ENCODE data around the gene CD6. TPM values are rescaled to one million over a fixed set of nuclear protein-coding genes. Genes with fewer than 3 reads are reported as not detected.

Gene CD6
- total RNA-seq, 1 experiment from 2014 or later, result 0.53 TPM

DNA sequence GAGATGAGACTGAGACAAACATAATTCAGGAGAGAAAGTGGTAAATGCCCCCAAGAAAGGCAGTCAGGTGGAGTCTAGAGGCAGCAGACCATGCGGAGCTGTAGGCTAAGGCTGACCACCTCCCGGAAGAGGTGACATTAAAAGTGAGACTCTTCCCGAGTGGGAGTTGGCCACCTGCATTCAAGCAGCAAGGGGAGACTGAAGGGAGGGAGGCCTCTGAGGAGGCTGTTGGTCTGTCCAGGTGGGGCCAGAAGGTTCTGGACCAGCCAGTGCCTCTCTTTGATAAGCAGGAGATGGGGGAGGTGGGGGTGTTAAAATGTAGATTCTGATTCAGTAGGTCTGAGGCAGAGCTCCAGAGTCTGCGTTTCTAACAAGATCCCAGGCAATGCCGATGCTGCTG lies 37.5 kb downstream of the CD6 start:
- no peak for DNase-seq (ENCODE audit: low spot score)

DNA sequence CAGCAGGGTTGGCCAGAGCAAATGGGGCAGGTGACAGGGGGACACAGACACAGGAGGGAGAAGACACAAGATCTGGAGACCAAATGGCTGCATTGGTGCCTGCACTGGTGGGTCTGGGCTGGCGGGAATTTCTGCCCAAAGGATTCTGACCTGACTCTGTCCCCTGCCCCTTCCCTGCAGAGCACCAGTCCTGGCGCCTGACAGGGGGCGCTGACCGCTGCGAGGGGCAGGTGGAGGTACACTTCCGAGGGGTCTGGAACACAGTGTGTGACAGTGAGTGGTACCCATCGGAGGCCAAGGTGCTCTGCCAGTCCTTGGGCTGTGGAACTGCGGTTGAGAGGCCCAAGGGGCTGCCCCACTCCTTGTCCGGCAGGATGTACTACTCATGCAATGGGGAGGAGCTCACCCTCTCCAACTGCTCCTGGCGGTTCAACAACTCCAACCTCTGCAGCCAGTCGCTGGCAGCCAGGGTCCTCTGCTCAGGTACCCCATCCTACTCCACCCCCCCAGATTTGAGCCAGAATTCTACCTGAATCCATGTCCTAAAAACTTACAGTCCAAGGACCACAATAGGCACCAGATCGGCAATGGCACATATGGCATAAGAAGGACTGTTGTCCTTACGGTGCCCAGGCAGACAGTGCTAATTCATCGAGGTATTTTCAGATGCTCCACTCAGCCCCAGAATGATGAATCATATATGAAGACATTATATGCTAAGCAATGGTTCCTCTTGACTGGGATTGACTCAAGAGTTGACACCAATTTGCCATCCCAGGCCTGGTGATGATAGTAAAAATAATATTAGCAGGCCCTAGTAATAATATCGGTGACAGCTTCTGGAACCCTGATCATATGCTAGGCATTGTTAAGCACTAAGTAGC lies 38.2 kb downstream of the CD6 start:
- DNase-seq (ENCODE audit: low spot score), result no peak

DNA sequence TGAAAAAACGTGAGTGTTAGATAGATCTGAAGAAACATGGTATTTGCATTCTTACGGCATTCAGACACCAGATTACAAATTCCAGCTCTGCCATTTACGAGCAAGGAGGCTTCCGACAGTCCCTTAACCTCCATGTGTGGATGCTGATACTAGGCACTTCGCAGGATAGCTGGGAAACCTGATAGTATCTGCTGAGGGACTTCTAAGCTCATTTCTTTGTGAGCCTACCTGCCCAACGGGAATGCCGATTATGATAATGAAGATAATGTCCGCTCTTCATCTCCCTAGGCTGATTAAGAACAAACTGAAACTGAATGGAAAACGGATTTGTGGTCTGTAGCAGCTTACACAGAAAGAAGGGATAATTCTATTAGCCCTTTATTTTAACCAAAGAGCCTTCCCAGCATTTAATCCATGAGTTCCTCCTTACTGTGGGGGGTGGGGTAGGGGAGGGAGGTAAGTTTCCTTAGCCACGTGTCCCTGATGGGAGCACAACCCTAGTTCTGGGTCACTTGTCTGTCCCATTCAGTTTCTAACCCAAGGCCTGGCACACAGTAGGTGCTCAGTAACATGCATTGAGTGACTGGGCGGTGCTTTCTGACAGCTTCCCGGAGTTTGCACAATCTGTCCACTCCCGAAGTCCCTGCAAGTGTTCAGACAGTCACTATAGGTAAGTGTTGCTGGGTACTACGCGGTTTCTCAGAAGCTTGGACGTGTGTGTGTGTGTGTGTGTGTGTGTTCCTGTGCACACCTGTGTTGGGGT lies 39.2 kb downstream of the CD6 start:
- DNase-seq (ENCODE audit: low spot score), result no peak

DNA sequence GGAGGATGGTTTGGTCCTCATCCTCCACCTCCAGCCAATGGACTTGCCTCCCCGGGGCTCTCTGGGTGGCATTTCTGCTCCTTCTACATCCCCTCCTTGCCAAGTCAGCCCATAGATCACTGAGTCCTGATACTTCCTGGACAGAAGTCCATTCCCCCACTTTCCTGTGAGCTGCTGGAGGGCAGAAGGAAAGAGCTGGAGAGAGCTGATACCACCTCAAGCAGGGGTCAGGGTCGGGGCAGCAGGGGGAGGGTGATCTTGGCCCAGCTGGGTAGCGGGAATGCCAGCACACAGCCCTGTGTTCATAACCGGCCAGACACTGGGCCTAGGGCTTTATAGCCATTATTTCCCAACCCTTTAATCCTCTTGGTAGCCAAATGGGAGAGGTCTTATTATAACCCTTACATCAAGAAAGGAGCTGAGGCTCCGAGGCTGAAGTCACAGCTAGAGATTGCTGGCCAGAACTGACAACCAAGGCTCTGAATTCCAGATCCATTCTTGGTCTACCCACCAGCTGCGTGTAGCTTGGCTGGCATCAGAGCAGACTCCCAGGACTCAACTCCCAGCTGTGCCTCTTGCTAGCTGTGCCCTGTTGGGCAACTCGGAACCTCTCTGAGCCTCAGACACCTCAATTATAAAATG lies 39.9 kb downstream of the CD6 start:
- no peak for DNase-seq (ENCODE audit: low spot score)

DNA sequence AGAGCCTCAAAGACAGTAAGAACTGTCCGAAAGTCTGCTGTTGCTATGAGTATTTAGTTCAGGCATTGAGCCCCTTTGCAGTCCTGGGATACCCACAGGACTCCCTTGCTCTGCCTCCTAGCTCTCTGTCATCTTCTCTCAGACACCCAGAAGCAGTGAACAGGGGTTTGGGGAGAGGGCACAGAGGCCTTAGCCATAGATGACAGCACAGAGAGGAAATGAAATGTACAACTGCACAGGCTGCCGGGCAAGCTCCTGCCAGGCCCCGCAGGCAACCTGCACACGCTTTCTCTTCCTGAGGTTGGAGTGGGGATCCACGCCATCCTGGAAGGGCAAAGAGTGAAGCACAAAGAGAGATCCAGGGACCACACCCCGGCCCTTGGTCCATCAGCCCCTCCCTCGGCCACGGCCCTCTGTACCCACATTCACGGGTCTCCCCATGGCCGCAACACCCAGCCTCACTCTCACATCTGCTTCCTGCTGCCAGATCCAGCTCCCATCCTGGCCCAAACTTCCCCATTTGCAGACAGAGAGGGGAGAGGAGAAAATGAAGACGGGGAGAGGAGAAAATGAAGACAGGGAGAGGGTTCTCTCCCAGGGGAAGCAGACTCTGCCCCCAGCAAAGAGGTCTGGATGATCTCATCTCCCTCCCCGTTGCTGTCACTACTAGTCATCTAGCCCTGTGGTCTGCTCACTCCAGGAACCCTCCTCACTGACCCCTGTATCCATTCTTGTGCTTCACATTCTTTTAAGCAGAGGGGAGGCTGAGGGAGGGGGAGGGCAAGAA lies 40.7 kb downstream of the CD6 start:
- DNase-seq (ENCODE audit: low spot score), result no peak

DNA sequence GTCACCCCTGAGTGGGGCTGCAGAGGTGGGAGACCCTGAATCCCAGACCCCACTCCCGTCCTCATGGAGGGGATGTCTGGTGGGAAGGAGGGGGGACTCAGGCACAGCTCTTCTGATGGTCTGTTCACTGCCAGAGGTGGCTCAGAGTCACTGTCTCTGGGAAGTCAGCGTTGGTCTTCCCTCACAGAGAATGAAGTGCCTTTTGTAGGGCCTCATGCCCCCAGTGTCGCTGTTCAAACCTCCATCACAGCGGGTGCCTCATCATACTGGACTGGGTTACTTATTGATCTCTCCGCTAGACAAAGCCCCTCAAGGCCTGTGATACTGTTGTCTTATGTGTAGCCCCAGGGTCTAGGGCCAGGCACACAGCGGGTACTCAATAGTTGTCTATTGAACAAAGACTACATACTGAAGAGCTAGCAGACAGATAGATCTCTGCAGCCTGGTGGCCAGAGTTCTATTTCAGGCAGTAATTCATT lies 41.3 kb downstream of the CD6 start:
- DNase-seq (ENCODE audit: low spot score), result no peak

DNA sequence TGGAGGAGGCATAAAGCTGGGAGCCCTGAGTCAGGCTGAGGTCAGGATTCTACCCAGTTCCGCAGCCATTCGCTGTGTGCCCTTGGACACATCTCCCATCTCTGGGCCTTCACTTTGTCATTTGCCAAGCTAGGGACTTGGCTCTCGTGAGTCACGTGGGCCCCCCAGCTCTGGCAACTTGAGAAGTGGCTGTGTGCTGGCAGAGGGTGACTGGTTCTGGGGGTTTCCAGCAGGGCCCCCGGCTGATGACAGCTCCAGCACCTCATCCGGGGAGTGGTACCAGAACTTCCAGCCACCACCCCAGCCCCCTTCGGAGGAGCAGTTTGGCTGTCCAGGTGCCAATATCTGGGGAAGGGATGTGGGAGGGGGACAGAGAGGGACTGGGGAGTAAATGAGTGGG lies 46.6 kb downstream of the CD6 start:
- DNase-seq (ENCODE audit: low spot score), result no peak

DNA sequence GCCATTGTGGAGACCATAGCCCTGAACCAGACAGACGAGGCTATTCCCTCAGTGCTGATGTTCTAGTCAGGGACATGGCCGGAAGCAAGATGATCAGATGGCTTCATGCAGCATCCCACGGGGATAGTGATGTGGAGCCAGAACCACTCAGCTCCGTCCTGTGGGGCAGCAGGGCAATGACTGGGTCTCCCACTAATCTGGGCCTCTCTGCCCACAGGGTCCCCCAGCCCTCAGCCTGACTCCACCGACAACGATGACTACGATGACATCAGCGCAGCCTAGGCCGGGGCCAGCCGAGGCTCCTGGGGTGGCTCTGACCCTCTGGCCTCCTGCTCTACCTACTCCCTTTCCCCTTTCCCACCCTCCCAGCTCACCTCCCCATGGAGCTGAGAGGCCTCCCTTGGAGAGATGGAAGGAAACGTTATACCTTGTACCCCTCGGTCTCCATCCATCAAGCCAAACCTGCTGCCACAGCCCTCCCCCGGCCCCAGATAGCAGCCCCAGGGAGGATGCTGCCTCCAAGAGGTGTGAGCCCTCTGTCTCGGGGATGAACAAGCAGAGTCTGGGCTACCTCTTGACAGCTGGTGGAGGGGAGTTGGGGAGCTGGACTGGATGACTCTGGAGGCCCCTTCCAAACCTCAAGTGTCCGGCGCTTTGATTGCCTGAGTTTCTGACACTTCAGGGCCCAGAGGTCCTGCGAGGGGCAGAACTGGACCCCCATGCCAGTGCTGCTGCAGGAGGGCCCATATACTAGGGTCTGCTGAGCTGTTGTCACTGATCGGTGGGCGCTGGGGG lies 47.8 kb downstream of the CD6 start:
- DNase-seq (ENCODE audit: low spot score), result no peak

DNA sequence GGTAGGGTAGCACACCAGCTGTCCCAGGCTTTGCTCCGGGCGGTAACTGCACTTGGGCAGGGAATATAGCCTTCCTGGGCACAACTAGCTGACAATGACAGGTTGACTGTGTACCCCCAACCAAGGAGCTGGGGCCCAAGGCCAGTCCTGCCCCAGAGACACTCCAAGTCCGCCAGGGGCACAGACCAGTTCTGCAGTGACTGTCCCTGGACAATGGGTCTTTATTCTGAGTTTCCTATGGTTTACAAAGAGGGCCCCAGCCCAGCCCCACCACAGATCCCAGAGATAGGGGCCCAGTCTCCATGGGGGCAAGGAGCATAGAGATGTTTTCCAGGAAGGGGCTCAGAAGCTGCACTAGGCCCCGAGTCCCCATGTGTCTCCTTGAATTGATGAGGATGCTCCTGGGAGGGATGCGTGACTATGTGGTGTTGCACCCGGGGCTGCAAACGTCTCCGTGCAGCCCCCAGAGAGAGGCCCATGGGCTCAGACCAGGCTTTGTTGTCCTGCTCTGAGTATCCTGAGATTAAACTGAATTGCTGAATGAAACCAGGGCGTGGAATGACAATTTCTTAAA lies 48.4 kb downstream of the CD6 start:
- no peak for DNase-seq (ENCODE audit: low spot score)

DNA sequence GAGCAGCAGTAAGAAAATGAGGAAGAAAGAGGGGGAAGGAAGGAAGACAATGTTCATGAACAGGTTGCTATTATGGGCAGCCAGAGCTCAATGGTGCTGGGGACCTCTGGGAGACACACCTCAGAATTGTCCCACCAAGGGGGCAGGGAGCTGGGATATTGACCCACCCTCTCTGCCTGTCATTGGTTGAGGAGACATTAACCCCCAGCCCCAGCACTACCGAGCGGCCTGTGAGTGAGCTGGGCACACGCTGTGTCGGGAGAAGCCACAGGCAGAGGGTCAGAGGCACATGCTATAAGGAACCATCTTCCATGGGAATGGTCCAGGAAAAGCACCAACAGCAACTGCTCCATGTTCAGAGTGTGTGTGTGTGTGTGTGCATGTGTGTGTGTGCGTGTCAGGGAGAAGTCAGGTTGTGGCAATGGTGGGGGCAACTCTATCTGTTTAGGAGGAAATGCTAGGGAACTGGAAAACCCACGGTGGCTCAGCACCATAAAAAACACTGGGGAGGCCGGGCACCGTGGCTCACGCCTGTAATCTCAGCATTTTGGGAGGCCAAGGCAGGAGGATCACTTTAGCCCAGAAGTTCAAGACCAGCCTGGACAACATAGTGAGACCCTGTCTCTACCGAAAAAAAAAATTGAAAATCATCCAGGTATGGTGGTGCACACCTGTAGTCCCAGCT lies 49.2 kb downstream of the CD6 start:
- no peak for DNase-seq (ENCODE audit: low spot score)

DNA sequence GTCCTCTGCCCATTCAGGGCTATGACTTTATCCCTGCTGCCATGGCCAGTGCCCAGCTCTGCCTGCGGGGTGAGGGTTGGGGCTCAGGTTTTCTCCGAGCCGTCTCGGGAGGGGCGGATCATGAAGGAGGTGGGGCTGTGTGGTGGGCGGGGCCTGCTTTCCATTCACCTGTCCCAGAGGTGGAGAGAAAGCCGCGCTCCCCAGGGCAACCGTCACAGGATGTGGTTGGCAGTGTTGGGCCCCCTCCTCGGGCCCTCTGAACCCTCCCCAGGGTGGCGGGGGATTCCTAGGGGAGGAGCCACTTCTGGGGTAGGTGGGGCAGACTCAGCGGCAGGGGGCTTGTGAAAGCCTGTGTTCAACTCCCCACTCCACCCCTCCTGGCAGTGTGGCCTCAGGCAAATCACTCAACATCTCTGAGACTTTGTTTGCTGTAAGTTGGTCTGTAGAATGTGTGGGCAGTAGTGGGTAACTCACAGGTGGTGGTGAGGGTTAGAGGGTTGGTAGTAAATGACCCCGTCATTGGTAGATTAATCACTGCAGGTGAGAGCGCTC lies 50.3 kb downstream of the CD6 start:
- DNase-seq (ENCODE audit: low spot score), result peak; percentile 63

DNA sequence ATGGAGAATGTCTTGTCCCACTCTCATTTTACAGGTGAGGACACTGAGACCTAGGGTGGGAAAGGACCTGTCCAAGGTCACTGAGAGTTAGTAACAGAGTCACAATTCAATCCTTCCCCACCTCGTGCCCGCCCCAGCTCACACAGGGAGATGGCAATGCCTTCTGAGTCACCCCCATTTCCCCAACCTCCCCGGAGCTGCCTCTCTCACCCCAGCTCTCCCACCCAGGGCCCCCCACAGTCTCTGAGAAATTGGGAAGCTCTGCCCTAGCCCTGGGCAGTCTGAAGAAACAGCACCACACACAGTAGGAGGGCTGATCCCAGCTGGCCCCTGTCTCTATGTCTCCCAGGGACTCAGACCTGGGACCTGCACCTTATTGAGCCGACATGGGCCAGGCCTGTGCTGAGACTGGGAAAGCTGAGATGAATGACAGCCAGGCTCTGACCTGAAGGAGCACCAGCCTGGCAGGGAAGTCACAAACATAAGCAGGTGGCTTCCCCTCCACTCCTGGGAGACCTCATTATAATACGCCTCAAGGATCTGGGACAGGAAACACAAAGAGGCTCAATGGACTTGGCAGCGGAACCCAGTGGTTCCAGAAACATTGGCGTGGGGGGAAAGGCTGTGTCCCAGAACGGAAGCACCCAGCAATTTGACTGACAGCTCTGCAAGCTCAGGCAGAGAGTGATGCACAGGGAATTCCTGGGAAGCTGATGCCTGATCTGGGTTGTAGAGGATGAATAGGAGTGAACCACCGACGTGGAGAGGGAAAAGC lies 51.0 kb downstream of the CD6 start:
- DNase-seq (ENCODE audit: low spot score), result no peak

DNA sequence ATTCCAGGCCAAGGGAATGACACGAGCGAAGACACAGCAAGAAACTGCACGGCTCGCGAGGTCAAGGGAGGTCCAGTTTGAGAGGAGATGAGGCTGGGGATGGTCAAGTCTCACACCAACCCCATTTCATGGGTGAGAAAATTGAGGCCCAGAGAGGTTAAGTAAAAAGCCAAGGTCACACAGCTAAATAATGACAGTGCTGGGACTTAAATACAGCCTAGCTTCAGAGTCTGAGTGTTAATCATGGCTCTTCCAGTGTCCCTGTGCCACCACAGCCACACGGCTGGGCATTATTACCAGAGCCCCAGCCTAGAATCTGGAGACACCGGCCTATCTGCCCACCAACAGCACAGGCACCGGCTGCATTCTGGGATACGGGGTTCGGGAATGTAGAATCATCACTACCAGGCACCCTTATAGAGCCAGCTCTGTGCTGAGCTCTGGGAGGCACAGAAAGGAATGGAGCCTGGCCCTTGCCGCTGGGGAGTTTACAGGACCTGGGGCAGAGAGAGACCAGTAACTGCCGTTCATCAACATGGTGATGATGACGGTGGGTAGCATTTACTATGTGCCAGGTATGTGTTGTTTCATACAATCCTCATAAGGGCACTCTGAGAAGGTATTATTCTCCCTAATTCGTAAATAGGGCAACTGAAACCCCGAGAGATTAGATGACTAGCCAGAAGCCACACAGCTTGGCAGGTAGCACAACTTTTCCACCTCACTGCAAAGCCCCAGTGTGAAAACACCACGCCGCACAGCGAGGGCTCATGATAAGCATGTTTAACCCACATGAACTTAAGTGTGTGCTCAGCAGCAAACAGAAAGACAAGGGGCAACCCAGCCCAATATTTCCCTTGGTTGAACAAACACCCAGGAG lies 51.8 kb downstream of the CD6 start:
- no peak for DNase-seq (ENCODE audit: low spot score)

DNA sequence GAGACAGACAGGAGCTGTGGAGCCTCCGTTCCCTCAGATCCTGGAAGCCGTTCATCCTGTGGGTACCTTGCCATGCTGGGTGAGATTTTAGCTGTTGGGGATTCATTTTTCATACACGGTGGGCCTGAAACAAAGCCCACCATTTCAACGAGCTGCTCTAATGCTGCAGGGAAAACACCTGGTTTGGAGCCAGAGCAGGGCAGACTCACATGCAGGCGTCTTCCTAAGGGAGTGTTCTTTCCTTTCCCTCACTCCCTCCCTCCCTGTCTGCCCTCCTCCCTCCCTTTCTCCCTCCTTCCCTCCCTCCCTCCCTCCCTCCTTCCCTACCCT lies 52.5 kb downstream of the CD6 start:
- no peak for DNase-seq (ENCODE audit: low spot score)

DNA sequence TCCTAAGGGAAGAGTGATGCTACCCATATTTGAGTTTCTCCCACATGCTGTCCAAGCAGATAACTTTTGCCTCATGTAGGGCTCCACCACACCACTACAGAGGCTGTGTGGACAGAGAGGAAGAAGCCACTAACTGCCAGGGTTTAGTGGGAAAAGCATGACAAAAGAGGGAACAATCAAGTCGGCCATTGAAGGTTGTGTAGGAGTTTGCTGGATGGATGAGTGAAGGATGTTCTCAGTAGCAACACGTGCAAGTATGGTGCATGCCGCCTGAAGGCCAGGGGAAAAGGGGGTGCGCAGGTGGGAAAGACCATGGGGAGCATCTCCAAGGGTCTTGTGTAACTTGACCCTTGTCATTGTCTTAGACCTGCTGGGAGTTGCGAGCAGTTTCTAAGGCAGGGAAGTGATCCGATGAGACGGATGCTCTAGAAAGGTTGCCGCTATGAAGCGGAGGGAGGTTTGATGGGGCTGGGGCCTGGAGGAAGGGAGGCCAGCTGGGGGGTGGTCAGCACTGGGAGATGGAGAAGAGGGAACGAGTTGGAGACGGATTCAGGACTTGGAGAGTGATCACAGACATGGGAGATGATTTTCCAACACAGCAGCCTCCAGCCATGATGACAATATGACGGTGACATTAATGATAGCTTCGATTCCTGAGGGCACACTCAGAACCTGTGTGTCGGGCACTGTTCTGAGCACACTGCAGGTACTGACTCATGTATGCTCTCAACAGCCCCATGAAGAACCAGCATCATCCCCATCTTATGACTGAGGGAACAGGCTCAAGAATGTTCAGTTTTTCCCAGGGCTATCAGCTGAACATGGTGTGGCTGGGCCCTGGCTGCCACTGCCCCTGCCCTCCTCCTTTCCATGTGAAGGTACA lies 53.7 kb downstream of the CD6 start:
- no peak for DNase-seq (ENCODE audit: low spot score)

DNA sequence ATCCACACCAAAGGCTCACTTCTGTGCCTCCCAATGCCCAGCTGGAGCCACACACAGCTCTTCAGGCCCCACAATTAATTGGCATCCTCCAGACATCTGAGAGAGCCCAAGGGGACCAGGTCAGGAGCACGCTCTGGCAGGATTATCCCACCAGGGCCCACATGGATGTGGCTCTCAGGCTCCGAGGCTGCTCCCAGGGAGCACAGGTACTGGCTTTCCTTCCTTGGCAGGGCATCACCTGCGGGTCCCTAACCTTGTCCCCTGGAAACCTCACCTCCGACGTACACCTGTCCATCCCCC lies 54.3 kb downstream of the CD6 start:
- DNase-seq (ENCODE audit: low spot score), result no peak
